HG03025 (cell line): Measurements from ENCODE around the gene PTMS.

ENCODE experiments used
- ATAC-seq: cut with Tn5 transposase; IDR thresholded peaks from one replicate; pipeline ENCODE4 v1.9.1; 2021; ENCODE audit warnings: mild to moderate bottlenecking, moderate library complexity; ENCODE audit not compliant: unreplicated experiment, low FRiP score

The PTMS gene

DNA sequence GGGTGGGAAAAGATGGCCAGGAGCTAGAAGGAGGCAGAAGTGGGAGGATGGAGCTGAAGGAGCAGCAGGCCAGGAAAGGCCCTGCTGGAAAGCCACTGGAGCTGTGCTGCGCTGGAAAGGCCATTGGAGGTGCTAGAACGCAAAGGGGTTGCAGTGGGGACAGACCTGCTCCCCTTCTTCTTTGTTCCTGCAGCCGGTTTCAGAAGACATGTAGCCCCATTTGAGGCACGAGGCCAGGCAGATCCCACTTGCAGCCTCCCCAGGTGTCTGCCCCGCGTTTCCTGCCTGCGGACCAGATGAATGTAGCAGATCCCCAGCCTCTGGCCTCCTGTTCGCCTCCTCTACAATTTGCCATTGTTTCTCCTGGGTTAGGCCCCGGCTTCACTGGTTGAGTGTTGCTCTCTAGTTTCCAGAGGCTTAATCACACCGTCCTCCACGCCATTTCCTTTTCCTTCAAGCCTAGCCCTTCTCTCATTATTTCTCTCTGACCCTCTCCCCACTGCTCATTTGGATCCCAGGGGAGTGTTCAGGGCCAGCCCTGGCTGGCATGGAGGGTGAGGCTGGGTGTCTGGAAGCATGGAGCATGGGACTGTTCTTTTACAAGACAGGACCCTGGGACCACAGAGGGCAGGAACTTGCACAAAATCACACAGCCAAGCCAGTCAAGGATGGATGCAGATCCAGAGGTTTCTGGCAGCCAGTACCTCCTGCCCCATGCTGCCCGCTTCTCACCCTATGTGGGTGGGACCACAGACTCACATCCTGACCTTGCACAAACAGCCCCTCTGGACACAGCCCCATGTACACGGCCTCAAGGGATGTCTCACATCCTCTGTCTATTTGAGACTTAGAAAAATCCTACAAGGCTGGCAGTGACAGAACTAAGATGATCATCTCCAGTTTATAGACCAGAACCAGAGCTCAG, 53.2 kb downstream of the PTMS start:
- no peak for ATAC-seq

GRCh38 chr12:6820166-6820565, 54.0 kb downstream of the PTMS start:
- no peak for ATAC-seq
